Fibroblast of lung (primary cell): ENCODE results near the gene ZNF469. TPM values are rescaled to one million over a fixed set of nuclear protein-coding genes. Genes with fewer than 3 reads are reported as not detected.

Experiments used
- DNase-seq, 2 donors: peaks; one replicate each; pipeline versions ENCODE4 v3.0.0 to v3.0.0-alpha.2; 2010; ENCODE audit warnings: low read depth in 2 of 2
- H2AFZ ChIP-seq: 2 replicates; pipeline ENCODE4 v1.5.1; 2012; ENCODE audit warnings: low read length, control low read depth, inconsistent platforms
- H3K27ac ChIP-seq: 2 replicates; pipeline ENCODE4 v1.5.1; 2011; ENCODE audit warnings: low read length, control low read depth; ENCODE audit not compliant: insufficient read depth
- H3K27me3 ChIP-seq: 2 replicates; pipeline ENCODE4 v1.5.1; 2011; ENCODE audit warnings: mild to moderate bottlenecking, low read length; ENCODE audit not compliant: control insufficient read depth, insufficient read depth
- H3K36me3 ChIP-seq: 2 replicates; pipeline ENCODE4 v1.5.1; 2011; ENCODE audit warnings: low read length; ENCODE audit not compliant: control insufficient read depth, insufficient read depth
- H3K4me1 ChIP-seq: 2 replicates; pipeline ENCODE4 v1.5.1; 2011; ENCODE audit warnings: low read length; ENCODE audit not compliant: control insufficient read depth, insufficient read depth; ENCODE audit errors: extremely low read depth
- H3K4me2 ChIP-seq: 2 replicates; pipeline ENCODE4 v1.5.1; 2011; ENCODE audit warnings: low read length, control low read depth; ENCODE audit not compliant: insufficient read depth; ENCODE audit errors: extremely low read depth
- H3K4me3 ChIP-seq, 4 experiments: fragments of 200-600 bp in 1 of 4; sonication (generic) in 1 of 4; replicated peaks in 1 of 4; 2 replicates each; pipeline ENCODE4 v1.5.1; 2011 to 2016; ENCODE audit warnings: low read length in 4 of 4, low read depth in 3 of 4, mild to moderate bottlenecking in 3 of 4, control low read depth in 2 of 4, inconsistent platforms in 1 of 4, mixed read lengths in 1 of 4; ENCODE audit not compliant: insufficient read depth in 1 of 4; ENCODE audit errors: control extremely low read depth in 1 of 4
- H3K79me2 ChIP-seq: 2 replicates; pipeline ENCODE4 v1.5.1; 2012; ENCODE audit warnings: mild to moderate bottlenecking, low read length, inconsistent platforms; ENCODE audit not compliant: control insufficient read depth, insufficient read depth
- H3K9ac ChIP-seq: 2 replicates; pipeline ENCODE4 v1.5.1; 2011; ENCODE audit warnings: mild to moderate bottlenecking, low read length, control low read depth; ENCODE audit not compliant: insufficient read depth
- H3K9me3 ChIP-seq: 2 replicates; pipeline ENCODE4 v1.5.1; 2012; ENCODE audit warnings: low read depth, low read length; ENCODE audit not compliant: control insufficient read depth, insufficient read depth
- H4K20me1 ChIP-seq: 2 replicates; pipeline ENCODE4 v1.5.1; 2011; ENCODE audit warnings: low read length; ENCODE audit not compliant: control insufficient read depth, insufficient read depth; ENCODE audit errors: extremely low read depth
- CTCF ChIP-seq, 2 donors: IDR thresholded peaks in 1 of 2; conservative IDR thresholded peaks in 1 of 2; 1 replicate in 1 of 2; 2 replicates in 1 of 2; pipeline ENCODE4 v1.5.1; 2011 to 2012; ENCODE audit warnings: low read length in 2 of 2, control low read depth in 1 of 2, inconsistent platforms in 1 of 2, low read depth in 1 of 2, mild to moderate bottlenecking in 1 of 2
- EZH2 ChIP-seq: IDR thresholded peaks from 2 replicates; pipeline ENCODE4 v1.5.1; 2012; ENCODE audit warnings: low read length, control low read depth, mild to moderate bottlenecking; ENCODE audit errors: missing control alignments
- polyA plus RNA-seq, 2 donors: library from polyadenylated mRNA; depleted of rRNA in 1 of 2; stranded (reverse) in 1 of 2; unstranded in 1 of 2; fragments of >200 nt; gene quantifications; 2 replicates each; pipeline ENCODE4 v1.2.1, GENCODE V29; 2011 to 2012; ENCODE audit warnings: missing spikeins in 1 of 2
- total RNA-seq: library from RNA; depleted of rRNA; stranded (reverse); fragments of >200 nt; gene quantifications from 2 replicates; pipeline ENCODE4 v1.2.1, GENCODE V29; 2014

The ZNF469 gene
- total and polyA plus RNA-seq, 2 donors (not counting 1 experiment from before 2014, with no cell fraction given) = 0.82 to 1.5 TPM

GRCh38 chr16:88405216-88406060 lies 22.7 kb downstream of the ZNF469 start:
- Histone ChIP-seq H3K4me3 (peak overlapping the region in 1 of 4 experiments; percentile 25), H3K4me2 (peak overlapping the region; percentile 51)

GRCh38 chr16:88406096-88407041 lies 23.6 kb downstream of the ZNF469 start:
- H2AFZ ChIP-seq = no peak overlapping the region
- no peaks in the 10 kb centered on the region for H3K27me3 ChIP-seq
- TF ChIP-seq CTCF (conservative IDR thresholded peaks at IDR 0.05 in 1 of 2, IDR thresholded peaks at IDR 0.05 in 1 of 2; ENCODE audit: low read depth in 1 of 2, low read length in 2 of 2) (peak in 1 of 2 donors; percentile 8), EZH2 (no peak)
- H3K9me3 ChIP-seq = no peaks in the 10 kb centered on the region
- H3K4me2 ChIP-seq = peak overlapping the region; percentile 64
- no peak overlapping the region for H3K9ac ChIP-seq
- H4K20me1 ChIP-seq = no peaks in the 10 kb centered on the region
- H3K27ac ChIP-seq = no peak overlapping the region
- H3K79me2 ChIP-seq = no peaks in the 10 kb centered on the region
- no peak for DNase-seq
- H3K36me3 ChIP-seq = no peaks in the 10 kb centered on the region
- H3K4me3 ChIP-seq = no peak overlapping the region
- peaks cover 6% of the 10 kb centered on the region for H3K4me1 ChIP-seq

More at GRCh38 chr16:88405216-88406060, 22.7 kb downstream of the ZNF469 start:
- H3K79me2 ChIP-seq = no peaks in the 10 kb centered on the region
- H3K27me3 ChIP-seq = no peaks in the 10 kb centered on the region
- H3K9ac ChIP-seq = peak overlapping the region; percentile 50
- no peaks in the 10 kb centered on the region for H3K36me3 ChIP-seq
- H4K20me1 ChIP-seq = no peaks in the 10 kb centered on the region
- H3K4me1 ChIP-seq = peaks cover 6% of the 10 kb centered on the region
- H3K27ac ChIP-seq = peak overlapping the region; percentile 20
- TF ChIP-seq CTCF (conservative IDR thresholded peaks at IDR 0.05 in 1 of 2, IDR thresholded peaks at IDR 0.05 in 1 of 2; ENCODE audit: low read depth in 1 of 2, low read length in 2 of 2) = no peak
- TF ChIP-seq EZH2 = no peak
- H2AFZ ChIP-seq = no peak overlapping the region
- peak; percentile 53 to 60 for DNase-seq
- H3K9me3 ChIP-seq = no peaks in the 10 kb centered on the region

GRCh38 chr16:88407042-88407420 lies 24.3 kb downstream of the ZNF469 start:
- H3K4me1 ChIP-seq = peaks cover 6% of the 10 kb centered on the region
- H3K9me3 ChIP-seq = no peaks in the 10 kb centered on the region
- no peaks in the 10 kb centered on the region for H4K20me1 ChIP-seq
- H2AFZ ChIP-seq = no peak overlapping the region
- no peak overlapping the region for H3K27ac ChIP-seq
- H3K27me3 ChIP-seq = no peaks in the 10 kb centered on the region
- TF ChIP-seq CTCF (conservative IDR thresholded peaks at IDR 0.05 in 1 of 2, IDR thresholded peaks at IDR 0.05 in 1 of 2; ENCODE audit: low read depth in 1 of 2, low read length in 2 of 2) (no peak), EZH2 (no peak)
- no peak overlapping the region for H3K9ac ChIP-seq
- no peaks in the 10 kb centered on the region for H3K36me3 ChIP-seq
- H3K79me2 ChIP-seq = no peaks in the 10 kb centered on the region
- no peak for DNase-seq
- no peak overlapping the region for H3K4me2 ChIP-seq
- no peak overlapping the region for H3K4me3 ChIP-seq
